GM19328 (cell line): Measurements from ENCODE around the gene LCN6.
"Not testable (repeated sequence)": the region's sequence is repeated elsewhere in the genome, so short reads cannot be mapped to it uniquely, and the experiment has no call there.

Source experiments
- ATAC-seq: cut with Tn5 transposase; IDR thresholded peaks from one replicate; pipeline ENCODE4 v1.9.1; 2021; ENCODE audit warnings: mild to moderate bottlenecking, moderate library complexity; ENCODE audit not compliant: unreplicated experiment

The LCN6 gene, protein sequence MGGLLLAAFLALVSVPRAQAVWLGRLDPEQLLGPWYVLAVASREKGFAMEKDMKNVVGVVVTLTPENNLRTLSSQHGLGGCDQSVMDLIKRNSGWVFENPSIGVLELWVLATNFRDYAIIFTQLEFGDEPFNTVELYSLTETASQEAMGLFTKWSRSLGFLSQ

DNA sequence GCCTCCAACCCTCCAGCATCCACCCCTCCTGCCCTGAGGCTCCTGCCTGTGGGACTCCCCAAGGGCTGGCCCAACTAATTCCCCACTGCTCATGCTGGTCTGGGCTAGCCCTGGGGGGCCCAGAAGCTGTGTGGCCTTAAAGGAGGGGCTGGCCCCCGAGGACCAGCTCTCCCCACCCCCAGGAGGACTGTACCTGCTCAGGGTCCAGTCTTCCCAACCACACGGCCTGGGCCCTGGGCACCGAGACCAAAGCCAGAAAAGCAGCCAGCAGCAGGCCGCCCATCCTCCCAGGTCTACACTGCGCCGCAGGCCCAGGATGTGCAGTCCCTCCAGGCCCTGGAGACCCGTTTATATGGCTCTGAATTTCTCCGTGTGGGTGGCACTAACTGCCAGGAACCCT, at the start of gene LCN6:
Gene LCN6, minus strand, starts transcription at position 325 of the 400 bp plus-strand sequence. Its CDS starts 42 bp downstream, at position 283.
- no peak for ATAC-seq

DNA sequence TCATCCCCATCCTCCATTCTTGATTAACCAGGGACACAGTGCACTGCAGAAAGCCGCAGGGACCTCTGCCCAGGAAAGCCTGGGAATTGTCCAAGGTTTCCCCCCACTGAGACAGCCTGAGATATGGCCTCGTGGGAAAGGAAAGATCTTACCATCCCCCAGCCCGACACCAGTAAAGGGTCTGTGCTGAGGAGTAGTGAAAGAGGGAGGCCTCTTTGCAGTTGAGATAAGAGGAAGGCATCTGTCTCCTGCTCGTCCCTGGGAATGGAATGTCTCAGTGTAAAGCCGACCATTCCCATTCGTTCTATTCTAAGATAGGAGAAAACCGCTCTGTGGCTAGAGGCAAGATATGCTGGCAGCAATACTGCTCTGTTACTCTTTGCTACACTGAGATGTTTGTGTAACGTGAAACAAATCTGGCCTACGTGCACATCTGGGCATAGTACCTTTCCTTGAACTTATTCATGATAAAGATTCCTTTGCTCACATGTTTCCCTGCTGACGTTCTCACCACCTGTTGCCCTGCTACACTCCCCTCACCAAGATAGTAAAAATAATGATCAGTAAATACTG, 48.5 kb upstream of the LCN6 start:
- ATAC-seq: not testable (repeated sequence)

DNA sequence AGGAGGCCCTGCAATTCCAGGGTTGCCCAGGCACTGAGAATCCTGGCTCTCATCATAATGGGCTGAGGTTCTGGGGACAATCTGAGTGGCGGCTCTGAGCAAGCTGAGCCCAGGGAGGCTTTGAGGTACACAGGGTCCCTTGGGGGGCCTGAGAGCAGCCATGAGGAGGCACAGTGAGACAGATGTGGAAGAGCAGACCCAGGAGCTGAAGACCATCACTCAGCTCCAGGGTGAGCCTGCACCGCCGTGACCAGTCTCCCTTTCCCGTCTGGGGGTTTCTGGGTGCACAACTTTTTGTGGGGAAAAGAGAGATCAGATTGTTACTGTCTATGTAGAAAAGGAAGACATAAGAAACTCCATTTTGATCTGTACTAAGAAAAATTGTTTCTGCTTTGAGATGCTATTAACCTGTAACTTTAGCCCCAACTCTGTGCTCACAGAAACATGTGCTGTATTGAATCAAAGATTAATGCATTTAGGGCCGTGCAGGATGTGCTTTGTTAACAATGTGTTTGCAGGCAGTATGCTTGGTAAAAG, 48.0 kb upstream of the LCN6 start, which contains the start of gene CCDC183:
Gene CCDC183, plus strand, starts transcription at position 101 of the 537 bp plus-strand sequence. Its CDS starts 60 bp downstream, at position 161.
- ATAC-seq: no peak

DNA sequence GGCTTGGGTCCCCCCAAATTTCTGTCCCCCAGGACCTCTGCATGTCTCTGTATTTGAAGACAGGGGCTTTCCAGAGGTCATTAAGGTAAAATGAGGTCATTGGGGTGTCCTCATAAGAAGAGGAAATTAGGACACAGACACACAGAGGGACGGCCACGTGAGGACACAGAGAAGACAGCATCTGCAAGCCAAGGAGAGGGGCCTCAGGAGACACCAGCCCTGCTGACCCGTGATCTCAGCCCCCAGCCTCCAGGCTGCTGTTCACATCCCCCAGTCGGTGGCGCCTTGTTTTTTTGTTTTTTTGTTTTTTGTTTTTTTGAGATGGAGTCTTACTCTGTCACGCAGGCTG, 46.6 kb upstream of the LCN6 start:
- ATAC-seq: no peak

DNA sequence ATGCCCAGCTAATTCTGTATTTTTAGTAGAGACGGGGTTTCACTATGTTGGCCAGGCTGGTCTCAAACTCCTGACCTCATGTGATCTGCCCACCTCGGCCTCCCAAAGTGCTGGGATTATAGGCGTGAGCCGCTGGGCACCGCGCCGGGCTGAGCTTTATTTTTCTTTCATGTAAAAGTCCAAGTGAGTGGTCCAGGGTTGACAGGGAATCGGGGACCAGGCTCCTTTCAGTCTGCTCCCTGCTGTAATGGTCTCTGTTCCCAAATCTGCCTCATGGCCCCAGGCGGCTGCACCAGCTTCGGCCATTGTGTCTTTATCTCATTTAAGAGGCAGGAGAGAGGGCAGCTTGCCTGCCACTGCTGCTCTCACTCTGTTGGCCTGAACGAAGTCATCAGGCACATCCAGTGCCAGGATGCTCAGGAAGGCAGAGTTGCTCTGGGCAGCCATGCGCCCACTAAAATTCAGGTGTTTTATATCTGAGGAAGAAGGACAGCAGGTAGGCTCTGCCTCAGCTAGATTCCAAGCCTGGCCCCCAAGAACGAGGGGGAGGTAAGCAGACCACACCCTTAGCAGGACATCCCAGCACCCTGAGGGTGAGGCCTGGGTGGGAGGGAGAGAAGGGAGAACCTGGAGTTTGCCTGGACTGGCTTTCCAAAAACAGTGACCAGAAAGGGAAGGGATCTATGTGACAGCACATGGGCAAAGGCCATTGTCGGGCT, 46.1 kb upstream of the LCN6 start:
- no peak for ATAC-seq

DNA sequence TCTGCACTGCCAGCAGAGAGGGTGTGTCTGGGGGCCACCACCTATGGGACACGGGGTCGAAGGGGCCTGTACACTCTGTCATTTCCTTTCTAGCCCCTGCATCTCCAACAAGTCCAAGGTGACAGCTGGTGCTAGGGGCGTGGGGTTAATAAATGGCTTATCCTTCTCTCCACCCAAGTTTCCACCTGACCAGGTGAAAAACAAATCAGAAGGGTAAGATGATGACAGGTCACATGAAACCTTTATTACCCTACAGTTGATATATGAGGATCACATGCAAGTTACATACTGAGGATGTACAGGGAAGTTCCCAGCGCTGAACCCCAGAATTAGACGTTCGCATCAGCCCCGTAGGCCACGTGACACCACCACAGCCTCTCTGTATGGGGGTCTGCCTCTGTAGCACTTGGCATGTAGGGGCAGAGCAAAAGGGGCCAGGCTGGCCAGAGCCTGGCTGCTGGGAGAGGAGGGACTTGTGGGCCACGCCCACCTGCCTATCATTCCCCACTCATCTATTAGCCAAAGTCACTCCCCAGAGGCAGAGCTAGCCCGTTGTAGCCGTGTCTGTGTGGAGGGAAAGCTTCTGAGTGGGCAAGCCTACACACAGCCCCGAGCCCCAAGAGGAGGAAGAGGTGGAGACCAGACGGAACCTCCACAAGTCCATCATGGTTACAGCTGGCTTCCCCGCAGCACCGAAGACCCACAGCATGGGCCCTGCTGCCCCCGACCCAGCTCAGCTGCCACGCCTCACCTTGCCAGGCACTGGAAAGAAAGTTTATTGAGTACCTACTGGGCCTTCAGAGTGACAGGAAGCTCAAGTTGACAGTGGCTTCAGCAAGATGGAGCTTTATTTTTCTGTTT, 45.0 kb upstream of the LCN6 start:
- no peak for ATAC-seq

DNA sequence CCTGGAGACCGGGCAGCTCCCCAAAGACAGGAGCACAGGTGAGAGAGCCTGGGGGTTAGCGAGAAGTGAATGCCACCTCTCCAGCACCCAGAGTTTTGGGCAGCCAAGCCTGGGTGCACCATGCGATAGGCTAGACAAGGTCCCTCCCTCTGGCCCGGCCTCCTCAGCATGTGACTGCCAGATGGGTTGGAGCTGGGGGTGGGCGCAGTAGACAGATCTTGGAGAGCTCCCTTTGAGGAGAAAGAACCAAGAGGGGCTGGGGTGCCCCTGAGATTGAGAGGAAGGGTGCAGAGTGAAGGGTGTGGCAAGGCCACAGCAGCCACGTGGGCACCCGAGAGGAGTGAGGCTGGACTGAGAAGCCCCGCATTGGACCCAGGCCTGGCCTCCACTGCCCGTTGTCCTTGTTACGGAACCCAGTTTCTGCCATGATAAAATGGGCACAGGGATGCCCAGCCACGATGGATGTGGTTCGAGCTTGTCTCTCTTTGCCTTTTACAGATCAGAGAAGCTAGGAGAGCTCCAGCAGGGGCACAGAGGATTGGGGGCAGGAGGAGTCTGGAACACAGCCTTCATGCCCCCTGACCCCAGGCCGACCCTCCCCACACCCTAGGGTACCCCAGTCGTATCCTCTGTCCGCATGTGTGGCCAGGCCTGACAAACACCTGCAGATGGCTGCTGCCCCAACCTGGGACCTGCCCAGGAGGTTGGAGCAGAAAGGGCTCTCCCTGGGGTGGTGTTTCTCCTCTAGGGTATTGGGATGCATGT, 44.2 kb upstream of the LCN6 start:
- no peak for ATAC-seq

DNA sequence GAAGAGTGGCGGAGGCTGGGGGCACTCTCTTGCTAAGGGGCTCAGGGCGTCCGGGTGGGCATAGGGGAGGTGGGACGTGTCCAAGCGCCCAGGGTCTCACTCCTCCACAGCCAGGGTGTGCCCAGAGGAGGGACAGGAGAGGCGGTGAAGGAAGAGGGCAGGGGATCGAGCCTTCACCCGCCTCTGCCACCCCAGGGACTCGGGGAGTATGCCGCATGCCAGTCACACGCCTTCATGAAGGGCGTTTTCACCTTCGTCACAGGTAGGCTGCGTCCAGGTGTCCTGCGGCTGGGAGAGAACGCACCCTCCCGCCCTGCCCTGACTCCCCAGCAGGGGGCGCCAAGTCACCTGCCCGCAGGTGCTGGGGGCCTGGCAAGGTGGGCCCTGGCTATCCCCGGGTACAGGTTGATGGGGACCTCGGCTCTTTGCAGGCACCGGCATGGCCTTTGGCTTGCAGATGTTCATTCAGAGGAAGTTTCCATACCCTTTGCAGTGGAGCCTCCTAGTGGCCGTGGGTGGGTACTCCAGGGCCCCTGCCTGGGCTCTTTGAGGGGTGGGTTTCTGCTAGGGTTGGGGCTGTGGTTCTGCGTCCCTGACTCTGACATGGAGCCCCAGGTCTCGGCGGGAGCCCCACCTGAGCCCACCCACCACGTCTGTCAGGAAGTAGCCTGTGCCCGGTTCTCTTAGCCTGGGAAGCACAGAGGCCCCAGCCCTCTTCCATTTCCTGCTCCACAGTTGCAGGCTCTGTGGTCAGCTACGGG, 43.4 kb upstream of the LCN6 start:
- no peak for ATAC-seq

DNA sequence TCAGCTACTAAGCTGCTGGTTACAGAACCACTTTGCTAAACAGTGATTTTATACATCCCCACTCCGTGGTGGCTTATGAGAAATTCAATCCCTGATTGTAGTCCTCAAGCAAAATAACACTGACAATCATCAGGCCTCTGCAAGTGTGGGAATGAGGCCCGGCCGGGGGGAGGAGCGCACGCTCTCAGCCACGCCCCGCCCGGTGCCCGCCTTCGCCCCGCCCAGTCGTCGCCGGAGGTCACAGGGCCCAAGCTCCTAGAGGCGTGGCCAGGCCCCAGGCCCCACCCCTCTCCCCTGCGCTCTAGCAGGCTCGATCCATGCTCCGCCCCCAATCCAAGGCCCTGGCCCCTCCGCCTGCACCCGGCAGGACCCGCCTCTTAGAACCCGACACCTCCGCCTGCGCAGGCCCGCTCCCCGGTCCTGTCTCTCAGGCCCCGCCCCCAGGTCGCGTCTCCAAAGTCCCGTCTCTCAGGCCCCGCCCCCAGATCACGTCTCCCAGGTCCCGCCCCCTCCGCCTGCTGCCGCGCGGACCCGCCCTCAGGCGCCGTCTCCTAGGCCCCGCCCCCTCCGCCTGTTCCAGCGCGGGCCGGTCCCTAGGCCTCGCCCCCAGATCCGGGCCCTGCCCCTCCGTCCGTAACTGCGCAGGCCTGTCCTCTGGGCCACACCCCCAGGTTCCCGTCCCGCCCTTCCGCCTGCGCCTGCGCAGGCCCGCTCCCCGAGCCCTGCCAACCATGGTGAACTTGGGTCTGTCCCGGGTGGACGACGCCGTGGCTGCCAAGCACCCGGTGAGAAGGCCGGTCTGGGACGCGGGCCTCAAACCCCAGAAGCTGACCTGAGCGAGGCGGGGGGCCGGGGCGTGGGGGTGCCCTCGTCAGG, 42.6 kb upstream of the LCN6 start, which contains the start of gene TMEM141:
Gene TMEM141, plus strand, starts transcription at position 705 of the 876 bp plus-strand sequence. Its CDS starts 27 bp downstream, at position 732.
- peak; percentile 84 for ATAC-seq

DNA sequence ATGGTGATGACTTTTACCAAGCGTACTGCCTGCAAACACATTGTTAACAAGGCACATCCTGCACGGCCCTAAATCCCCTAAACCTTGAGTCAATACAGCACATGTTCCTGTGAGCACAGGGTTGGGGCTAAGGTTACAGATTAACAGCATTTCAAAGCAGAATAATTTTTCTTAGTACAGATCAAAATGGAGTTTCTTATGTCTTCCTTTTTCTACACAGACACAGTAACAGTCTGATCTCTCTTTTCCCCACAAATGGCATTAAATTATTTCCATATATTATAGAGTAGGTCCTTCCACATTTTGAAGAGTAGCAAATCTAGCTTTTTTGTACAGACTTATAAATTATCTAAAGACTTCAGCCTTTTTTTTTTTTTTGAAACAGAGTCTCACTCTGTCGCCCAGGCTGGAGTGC, 41.2 kb upstream of the LCN6 start:
- no peak for ATAC-seq

DNA sequence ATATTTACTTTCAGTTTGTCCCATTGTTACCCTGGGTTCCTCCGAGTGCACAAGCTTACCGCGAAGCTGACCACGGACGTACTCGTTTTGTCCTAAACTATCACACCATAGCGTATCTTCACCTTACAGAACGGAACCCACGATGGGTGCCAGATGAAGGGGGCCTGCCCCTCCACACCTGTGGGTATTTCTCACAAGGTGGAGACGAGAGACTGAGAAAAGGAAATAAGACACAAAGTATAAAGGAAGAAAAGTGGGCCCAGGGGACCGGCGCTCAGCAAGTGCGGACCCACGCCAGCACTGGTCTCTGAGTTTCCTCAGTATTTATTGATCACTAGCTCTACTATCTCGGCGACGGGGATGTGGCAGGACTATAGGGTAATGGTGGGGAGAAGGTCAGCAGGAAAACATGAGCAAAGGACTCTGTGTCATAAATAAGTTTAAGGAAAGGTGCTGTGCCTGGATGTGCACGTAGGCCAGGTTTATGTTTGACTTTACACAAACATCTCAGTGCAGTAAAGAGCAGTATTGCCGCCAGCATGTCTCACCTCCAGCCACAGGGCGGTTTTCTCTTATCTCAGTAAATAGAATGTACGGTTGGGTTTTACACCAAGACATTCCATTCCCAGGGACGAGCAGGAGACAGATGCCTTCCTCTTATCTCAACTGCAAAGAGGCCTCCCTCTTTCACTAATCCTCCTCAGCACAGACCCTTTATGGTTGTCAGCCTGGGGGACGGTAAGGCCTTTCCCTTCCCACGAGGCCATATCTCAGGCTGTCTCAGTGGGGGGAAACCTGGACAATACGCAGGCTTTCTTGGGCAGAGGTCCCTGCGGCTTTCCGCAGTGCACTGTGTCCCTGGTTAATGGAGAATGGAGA, 40.6 kb upstream of the LCN6 start:
- ATAC-seq: not testable (repeated sequence)

DNA sequence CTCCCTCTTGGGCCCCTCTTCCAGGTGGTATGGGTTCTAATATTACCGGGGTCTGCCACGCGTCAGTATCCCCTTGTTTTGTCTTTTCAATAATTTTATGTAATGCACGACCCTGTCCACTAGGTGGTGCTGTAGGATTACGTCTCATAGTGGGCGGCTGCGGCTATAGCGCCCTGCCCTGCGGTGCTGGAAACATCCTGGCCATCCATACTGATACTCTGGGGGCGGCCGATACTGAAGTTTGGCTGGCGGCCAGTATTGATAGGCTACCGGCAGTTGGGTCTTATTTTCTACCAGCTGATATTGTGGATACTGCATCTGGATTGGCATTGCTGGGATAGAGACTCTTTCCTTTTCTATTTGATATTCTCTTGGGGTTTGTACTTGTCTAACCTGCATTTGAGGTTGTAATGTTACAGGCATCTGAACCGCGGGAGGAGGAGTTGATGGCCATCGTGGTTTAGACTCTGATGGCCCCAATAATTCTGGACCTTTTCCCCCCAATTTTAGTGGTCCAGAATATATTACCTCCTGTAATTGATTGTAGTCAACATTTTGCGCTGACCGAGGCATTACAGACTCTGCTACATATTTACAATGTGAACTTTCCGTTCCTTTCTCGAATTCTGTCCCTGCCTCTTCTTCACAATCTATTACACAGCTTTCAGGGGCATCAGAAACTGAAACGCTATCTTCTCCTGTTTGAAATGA, 39.5 kb upstream of the LCN6 start:
- ATAC-seq: no peak

DNA sequence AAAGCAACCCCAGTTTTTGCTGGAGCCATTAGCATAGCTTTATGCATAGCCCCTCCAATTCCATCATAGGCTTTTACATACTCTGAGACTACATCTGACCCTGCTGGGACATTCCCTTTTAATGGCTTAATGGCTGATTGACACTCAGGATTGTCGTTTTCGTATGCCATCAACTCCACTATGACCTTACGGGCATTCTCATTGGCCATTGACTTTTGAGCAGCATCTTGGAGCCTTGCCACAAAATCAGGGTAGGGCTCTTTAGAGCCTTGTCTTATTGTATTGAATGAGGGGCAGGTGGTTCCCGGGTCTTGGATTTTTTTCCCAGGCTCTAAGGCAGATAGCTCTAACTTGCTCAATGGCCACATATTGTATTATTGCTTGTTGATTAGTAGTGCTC, 38.7 kb upstream of the LCN6 start:
- ATAC-seq: not testable (repeated sequence)

DNA sequence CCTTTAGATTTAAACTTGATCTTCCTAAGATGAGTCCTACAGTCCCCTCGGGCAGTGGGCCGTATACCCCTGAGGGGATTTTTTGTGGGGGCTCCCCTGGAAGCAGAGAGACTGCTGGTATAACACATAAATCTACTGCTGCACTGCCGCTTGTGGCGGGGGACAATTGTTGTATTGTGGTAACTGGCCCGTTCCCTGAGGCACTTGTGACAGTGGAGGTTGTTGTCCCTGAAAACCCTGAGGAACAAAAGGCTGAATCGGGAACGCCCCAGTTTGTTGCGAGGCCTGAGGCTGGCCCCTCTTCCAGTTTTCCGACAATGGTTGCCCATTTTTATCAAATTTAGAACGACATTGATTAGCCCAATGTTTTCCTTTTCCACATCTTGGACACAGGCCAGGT, 38.1 kb upstream of the LCN6 start:
- ATAC-seq: no peak

DNA sequence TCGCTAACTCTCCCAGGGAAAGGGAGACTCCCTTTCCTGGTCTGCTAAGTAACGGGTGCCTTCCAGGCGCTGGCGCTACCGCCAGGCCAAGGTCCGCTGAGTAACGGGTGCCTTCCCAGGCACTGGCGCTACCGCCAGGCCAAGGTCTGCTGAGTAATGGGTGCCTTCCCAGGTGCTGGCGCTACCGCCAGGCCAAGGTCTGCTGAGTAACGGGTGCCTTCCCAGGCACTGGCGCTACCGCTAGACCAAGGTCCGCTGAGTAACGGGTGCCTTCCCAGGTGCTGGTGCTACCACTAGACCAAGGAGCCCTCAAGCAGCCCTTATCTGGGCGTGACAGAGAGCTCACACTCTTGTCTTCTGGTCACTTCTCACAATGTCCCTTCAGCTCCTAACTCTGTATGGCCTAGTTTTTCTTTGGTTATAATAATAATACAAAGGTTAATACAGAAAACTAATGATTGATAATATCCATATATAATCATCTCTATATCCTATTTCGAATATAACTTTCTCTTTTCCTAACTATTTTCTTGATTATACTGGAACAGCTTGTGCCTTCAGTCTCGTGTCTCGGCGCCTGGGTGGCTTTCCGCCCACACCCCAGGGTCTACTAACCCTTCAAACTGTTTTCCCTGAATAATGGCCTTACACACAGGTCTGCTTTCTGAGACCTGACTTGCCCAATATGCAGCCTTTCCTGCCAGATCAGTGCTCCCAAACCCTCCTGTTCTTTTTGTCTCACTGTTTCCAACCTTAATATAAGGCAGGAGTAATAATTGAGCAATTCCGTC, 37.4 kb upstream of the LCN6 start:
- ATAC-seq: not testable (repeated sequence)

DNA sequence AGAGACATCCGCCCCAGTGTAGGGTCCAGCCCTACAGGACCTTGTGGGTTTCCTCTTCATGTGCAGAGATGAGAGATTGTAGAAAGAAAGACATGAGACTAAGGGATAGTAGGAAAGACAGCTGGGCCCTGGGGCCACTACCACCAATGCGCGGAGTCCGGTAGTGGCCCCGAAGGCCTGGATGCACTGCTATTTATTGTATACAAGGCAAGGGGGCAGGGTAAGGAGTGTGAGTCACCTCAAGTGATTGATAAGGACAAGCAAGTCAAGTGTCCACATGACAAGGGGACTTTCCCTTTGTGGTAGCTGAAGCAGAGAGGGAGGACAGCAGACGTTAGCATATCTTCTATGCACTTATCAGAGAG, 36.7 kb upstream of the LCN6 start:
- no peak for ATAC-seq
